Activated CD8-positive, alpha-beta memory T cell treated with anti-CD3 and anti-CD28 coated beads, Interleukin-2, amount 50 U/mL, for 1 hour (primary cell): ENCODE results near the gene ELP4.
"Not testable (repeated sequence)": the region's sequence is repeated elsewhere in the genome, so short reads cannot be mapped to it uniquely, and the experiment has no call there.

Experiments
- DNase-seq: peaks from one replicate; pipeline ENCODE4 v3.0.0-alpha.2; 2020; ENCODE audit errors: extremely low read depth

Gene ELP4

GRCh38 chr11:31542862-31543261 is 33.3 kb downstream of the ELP4 start:
- DNase-seq = no peak

- DNase-seq = no peak
Observed at GRCh38 chr11:31555938-31556337, 46.4 kb downstream of the ELP4 start.

- DNase-seq = no peak
Observed at GRCh38 chr11:31558001-31558400, 48.4 kb downstream of the ELP4 start.

- DNase-seq = no peak
Observed at GRCh38 chr11:31560842-31561476, 51.4 kb downstream of the ELP4 start.

GRCh38 chr11:31564517-31564916 is 55.0 kb downstream of the ELP4 start:
- DNase-seq = not testable (repeated sequence)

GRCh38 chr11:31574133-31574532 is 64.6 kb downstream of the ELP4 start:
- not testable (repeated sequence) for DNase-seq

GRCh38 chr11:31575764-31576163 is 66.2 kb downstream of the ELP4 start:
- not testable (repeated sequence) for DNase-seq

GRCh38 chr11:31579412-31579811 is 69.8 kb downstream of the ELP4 start:
- not testable (repeated sequence) for DNase-seq

- no peak for DNase-seq
Observed at GRCh38 chr11:31582697-31583096, 73.1 kb downstream of the ELP4 start.

- no peak for DNase-seq
Observed at GRCh38 chr11:31598454-31598853, 88.9 kb downstream of the ELP4 start.

- DNase-seq = no peak
Observed at GRCh38 chr11:31601635-31602282, 92.2 kb downstream of the ELP4 start.

GRCh38 chr11:31606893-31607292 is 97.3 kb downstream of the ELP4 start:
- DNase-seq = no peak

- no peak for DNase-seq
Observed at GRCh38 chr11:31607914-31608313, 98.3 kb downstream of the ELP4 start.

GRCh38 chr11:31608995-31609394 is 99.4 kb downstream of the ELP4 start:
- no peak for DNase-seq

- no peak for DNase-seq
Observed at GRCh38 chr11:31610544-31610943, 101.0 kb downstream of the ELP4 start.

- no peak for DNase-seq
Observed at GRCh38 chr11:31617246-31617645, 107.7 kb downstream of the ELP4 start.

GRCh38 chr11:31619980-31620379 is 110.4 kb downstream of the ELP4 start:
- DNase-seq = no peak

- DNase-seq = no peak
Observed at GRCh38 chr11:31620434-31620833, 110.9 kb downstream of the ELP4 start.

- DNase-seq = no peak
Observed at GRCh38 chr11:31625868-31626267, 116.3 kb downstream of the ELP4 start.

GRCh38 chr11:31628111-31628510 is 118.5 kb downstream of the ELP4 start:
- no peak for DNase-seq

GRCh38 chr11:31636983-31637382 is 127.4 kb downstream of the ELP4 start:
- DNase-seq = no peak

GRCh38 chr11:31640611-31641010 is 131.0 kb downstream of the ELP4 start:
- no peak for DNase-seq

- DNase-seq = no peak
Observed at GRCh38 chr11:31641477-31642062, 132.0 kb downstream of the ELP4 start.
